H4 (cell line): ENCODE data around the gene KRTAP12-3. TPM values are rescaled to one million over a fixed set of nuclear protein-coding genes. Genes with fewer than 3 reads are reported as not detected.

ENCODE experiments used
- DNase-seq: peaks from one replicate; pipeline ENCODE4 v3.0.0-alpha.2; 2015; ENCODE audit warnings: low spot score
- total RNA-seq: library from RNA; depleted of rRNA; stranded (reverse); fragments of >200 nt; shearing (Covaris generic); gene quantifications from 2 replicates; pipeline ENCODE4 v1.2.3, GENCODE V29; 2014; rRNA removed

Gene KRTAP12-3
- total RNA-seq, 1 experiment from 2014 or later = not detected

GRCh38 chr21:44702973-44703730, 45.4 kb downstream of the KRTAP12-3 start:
- DNase-seq = no peak

GRCh38 chr21:44703731-44704635, 46.3 kb downstream of the KRTAP12-3 start:
- no peak for DNase-seq

DNA sequence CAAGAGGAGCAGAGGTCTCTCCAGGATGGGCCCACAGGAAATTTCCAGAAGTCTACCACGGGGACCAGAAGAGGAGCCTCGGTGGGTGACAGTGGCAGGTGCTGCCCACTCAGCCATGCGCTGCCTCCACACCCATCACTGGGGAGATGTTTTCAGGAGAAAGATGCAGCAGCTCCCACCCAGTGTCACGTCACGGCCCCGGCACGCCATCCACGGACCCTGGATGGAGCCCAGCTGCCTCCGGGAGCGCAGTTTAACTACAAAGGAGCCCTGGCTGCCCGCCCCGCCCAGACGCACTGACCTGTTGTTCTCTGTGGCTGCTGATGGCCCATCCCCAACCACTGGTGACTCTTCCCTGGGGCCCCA, 46.9 kb downstream of the KRTAP12-3 start:
- DNase-seq = no peak

- no peak for DNase-seq
These were observed 48.4 kb downstream of the KRTAP12-3 start for GRCh38 chr21:44706026-44706705.

DNA sequence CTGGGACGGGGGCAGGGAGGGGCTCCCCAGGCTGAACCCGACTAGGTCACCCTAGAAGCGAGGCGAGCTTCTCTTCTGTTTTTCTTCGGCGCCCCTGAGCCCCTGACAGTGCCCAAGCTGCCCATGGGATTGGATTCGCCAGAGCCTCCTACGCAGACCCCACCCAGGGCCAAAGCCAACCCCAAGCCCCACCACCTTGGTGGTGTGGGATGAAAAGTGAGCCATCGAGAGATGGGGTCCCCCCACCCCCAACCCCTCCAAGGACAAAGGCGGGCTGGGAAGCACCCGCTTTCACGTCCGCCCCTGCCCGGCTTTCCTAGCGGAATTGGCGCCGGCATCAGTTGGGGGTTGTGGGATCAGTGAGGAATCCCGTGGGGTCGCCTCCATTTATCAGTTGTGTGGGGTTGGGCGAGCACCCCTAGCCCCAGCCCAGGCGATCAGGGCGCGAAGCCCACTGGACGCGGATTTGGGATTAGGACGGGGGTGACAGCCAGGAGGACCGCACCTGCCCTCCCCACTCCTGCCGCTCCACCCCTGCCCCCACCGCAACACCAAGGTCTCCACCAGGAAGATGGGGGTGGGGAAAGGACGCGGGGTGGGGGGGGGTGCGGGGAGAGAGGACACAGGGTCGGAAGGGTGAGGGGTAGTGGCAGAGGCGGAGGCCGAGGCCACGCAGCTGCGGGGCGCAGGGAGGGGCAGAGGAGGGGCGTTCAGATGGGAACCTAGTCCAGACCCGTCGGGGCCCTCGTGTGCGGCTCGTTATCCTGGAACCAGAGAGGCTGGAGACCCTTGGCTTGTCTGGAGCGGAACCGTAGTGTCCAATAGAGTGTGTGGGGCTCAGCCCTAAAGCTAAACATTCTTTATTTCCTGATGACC, 49.2 kb downstream of the KRTAP12-3 start:
- no peak for DNase-seq

Other genes with a start within 250 kb of the KRTAP12-3 start
- gene LRRC3, start 202.4 kb upstream of the KRTAP12-3 start, total RNA-seq = 0.37 and 0.52 TPM in 2 replicates
- gene KRTAP10-1, start 117.7 kb upstream of the KRTAP12-3 start, total RNA-seq = not detected in 2 replicates
- gene KRTAP10-2, start 106.4 kb upstream of the KRTAP12-3 start, total RNA-seq = not detected in 2 replicates
- not detected in 2 replicates for gene KRTAP10-3, start 99.1 kb upstream of the KRTAP12-3 start, total RNA-seq
- not detected in 2 replicates for gene KRTAP10-4, start 84.2 kb upstream of the KRTAP12-3 start, total RNA-seq
- not detected in 2 replicates for gene KRTAP10-5, start 77.3 kb upstream of the KRTAP12-3 start, total RNA-seq
- gene KRTAP10-6, start 65.4 kb upstream of the KRTAP12-3 start, total RNA-seq = not detected in 2 replicates
- gene KRTAP10-7, start 57.3 kb upstream of the KRTAP12-3 start, total RNA-seq = not detected in 2 replicates
- not detected in 2 replicates for gene KRTAP10-8, start 45.9 kb upstream of the KRTAP12-3 start, total RNA-seq
- not detected in 2 replicates for gene KRTAP10-9, start 30.8 kb upstream of the KRTAP12-3 start, total RNA-seq
- gene KRTAP10-10, start 20.6 kb upstream of the KRTAP12-3 start, total RNA-seq = not detected in 2 replicates
- gene KRTAP10-11, start 11.5 kb upstream of the KRTAP12-3 start, total RNA-seq = not detected in 2 replicates
- gene KRTAP12-4, start 3.3 kb upstream of the KRTAP12-3 start, total RNA-seq = not detected in 2 replicates
- gene KRTAP12-2, start 9.0 kb downstream of the KRTAP12-3 start, total RNA-seq = not detected in 2 replicates
- gene KRTAP12-1, start 24.2 kb downstream of the KRTAP12-3 start, total RNA-seq = not detected in 2 replicates
- not detected in 2 replicates for gene KRTAP10-12, start 39.2 kb downstream of the KRTAP12-3 start, total RNA-seq
- 0.08 TPM in 1 of 2 replicates, not detected in the other for gene TSPEAR, start 53.6 kb downstream of the KRTAP12-3 start, total RNA-seq
- gene UBE2G2, start 143.9 kb downstream of the KRTAP12-3 start, total RNA-seq = 55.6 and 68.9 TPM in 2 replicates
- 155 and 177 TPM in 2 replicates for gene SUMO3, start 160.1 kb downstream of the KRTAP12-3 start, total RNA-seq
- gene PTTG1IP, start 215.8 kb downstream of the KRTAP12-3 start, total RNA-seq = 239 and 246 TPM in 2 replicates